Renal cortical epithelial cell (primary cell): Measurements from ENCODE around the gene CCNK. TPM values are rescaled to one million over a fixed set of nuclear protein-coding genes. Genes with fewer than 3 reads are reported as not detected.

Experiments
- DNase-seq: peaks from one replicate; pipeline ENCODE4 v3.0.0-alpha.2; 2011; ENCODE audit warnings: low read depth
- total RNA-seq: library from RNA; depleted of rRNA; stranded (reverse); fragments of >200 nt; gene quantifications from 2 replicates; pipeline ENCODE4 v1.2.3, GENCODE V29; 2014

Gene CCNK
- total RNA-seq, result 25.2 and 49.1 TPM in 2 replicates

- peak; percentile 98 for DNase-seq
These were observed at the start of gene CCNK for GRCh38 chr14:99480917-99481744. Gene CCNK (plus strand): TSS chr14:99481409. CDS start chr14:99492678, 11,269 bp downstream.

GRCh38 chr14:99431986-99432385 is 49.2 kb upstream of the CCNK start:
- peak; percentile 66 for DNase-seq

DNA sequence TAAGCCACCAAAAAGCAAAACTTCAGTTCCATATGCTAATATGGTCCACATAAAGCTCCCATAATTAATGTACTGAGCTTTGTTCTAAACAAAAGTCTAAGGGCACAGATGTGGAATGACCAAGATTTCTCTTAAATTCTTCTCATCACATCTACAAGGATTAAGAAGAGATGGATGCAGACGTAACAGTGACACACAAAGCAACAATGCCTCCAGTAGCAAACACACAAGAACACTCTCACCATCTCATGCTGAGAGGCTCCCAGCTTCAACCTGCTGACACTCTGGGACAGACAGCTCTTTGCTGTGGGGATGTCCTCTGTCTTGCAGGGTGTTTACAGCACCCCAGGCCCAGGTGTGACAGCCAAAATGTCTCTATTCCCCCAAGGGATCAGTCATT is 48.7 kb upstream of the CCNK start:
- DNase-seq, result no peak

DNA sequence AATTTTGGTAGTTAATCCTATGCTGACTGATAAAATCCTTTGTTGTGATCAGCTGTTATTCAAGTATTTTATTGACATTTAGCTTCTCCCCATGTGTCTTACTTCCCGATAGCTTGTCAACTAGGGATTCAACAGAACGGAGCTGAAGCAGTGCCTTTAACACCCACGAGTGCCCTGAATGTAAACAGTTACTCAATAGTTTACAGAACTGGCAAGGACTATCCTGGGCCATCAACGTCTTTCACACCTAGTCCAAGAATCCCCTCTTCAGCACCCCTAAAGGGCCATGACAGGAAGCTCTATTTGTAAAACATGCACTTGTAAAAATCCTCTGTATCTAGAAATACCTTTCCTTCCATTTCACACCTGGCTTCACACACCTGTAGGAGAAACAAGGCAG is 45.9 kb upstream of the CCNK start:
- no peak for DNase-seq

DNA sequence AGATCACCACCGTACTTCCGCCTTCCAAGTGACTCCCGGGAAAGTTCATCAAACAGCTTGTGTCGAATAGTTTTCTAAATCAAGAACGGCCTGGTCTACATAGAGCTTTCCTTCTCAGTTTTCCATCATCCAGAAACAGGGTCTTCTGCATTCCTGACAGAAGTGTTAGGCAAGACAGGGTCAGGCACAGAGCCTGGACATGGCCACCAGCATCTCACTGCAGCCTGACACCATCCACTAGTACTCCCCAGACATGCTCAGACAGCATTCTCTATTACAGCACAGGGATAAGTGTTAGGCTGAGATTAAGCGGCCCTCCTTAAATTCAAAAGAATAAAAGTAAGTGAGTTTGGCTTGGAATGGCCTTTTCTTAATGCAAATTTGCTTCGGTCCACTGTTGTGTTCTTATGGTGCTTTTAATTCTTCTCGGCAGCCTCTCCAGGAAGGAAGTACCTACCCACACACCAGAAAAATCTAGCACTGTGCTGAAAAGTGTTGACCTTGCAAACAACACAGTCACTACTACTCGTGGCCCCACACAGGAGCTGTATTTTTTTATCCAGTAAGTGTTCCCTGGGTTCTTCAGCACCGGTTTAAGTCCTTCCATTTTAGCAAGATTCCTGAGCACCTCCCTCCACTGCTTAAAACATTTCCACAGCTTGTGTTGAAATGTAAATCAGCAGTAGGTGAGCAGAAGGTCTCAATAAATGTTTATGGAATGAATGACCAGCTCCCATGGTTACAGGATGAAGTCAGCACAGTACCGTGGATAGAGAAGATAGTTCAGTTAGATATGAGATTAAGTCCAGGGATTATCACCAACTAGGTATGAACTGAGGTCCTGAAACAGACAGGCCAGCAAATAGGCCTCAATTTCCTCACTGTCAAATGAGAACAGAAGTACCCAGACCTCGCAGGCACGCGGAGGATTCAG is 44.7 kb upstream of the CCNK start:
- peak; percentile 46 for DNase-seq

GRCh38 chr14:99437706-99438105 is 43.5 kb upstream of the CCNK start:
- DNase-seq, result no peak

DNA sequence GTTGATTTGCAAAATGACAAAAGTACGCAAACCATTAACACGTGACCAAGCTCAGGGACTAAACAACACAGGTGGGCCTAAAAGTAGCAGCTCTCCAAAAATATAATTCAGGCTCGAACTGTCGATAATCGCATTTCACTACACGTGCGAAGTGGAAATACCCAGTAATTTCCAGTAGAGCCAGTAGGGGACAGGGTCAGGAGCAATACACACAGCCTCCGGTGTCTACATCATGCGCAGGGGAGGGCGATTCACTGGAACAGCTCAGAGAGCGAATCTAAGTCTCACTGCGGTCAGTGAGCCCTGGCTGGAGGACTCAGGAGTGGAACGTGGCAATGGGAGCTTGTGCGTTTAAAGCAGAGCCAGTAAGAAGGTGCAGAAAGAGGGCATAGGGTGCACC is 40.9 kb upstream of the CCNK start:
- DNase-seq, result no peak

DNA sequence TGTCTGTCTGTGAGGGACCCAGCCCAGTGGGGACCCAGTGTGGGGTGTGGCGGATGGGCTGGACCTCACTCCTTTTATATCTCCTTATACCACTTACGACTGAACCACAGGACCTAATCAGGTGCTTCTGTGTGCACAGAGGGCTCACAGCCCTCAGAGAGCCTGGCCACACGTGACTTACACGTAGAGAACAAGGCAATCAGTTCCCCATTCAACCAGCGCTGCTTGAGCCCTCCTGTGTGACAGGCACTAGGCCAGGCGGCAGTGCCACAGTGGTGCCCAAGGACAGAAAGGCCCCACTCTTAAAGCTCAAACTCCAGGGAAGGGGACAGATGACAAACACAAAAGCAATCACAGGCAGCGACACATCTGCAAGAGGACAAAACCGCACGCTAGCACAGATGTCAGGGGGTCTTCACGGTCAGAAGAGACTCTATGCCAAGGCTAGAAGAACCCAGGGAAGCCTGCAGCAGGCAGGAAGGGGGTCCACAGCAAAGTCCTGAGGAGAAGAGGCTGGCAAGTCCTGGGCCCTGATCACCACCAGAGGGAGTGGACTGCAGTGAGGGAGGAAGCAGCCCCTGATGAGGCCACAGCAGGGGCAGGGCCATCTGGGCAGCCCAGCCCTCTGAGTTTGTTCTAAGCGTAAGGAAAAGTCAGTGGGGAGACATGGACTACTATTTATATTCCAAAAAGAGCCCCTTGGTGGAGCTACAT is 39.9 kb upstream of the CCNK start:
- no peak for DNase-seq

- DNase-seq, result no peak
These were observed 39.3 kb upstream of the CCNK start for GRCh38 chr14:99441918-99442317.

- no peak for DNase-seq
These were observed 35.3 kb upstream of the CCNK start for GRCh38 chr14:99445931-99446330.

DNA sequence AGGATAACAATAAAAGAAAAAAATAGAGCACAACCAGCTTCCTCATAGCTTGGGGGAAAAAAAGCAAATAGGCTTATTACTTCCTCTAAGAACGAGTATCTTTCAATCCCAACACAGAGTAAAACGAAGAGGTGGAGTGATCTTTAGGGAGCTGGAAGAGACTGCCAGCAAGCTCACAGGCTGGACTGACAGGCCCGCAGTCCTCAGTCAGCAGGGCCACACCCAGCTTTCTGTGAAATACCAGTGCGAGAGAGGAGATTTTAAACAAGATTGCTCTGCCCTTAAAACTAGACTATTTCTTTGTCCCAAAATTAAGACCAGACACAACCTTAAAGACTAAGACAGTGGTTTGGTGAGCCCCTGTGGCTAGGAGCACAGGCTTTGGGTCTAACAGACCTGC is 33.5 kb upstream of the CCNK start:
- DNase-seq, result no peak

DNA sequence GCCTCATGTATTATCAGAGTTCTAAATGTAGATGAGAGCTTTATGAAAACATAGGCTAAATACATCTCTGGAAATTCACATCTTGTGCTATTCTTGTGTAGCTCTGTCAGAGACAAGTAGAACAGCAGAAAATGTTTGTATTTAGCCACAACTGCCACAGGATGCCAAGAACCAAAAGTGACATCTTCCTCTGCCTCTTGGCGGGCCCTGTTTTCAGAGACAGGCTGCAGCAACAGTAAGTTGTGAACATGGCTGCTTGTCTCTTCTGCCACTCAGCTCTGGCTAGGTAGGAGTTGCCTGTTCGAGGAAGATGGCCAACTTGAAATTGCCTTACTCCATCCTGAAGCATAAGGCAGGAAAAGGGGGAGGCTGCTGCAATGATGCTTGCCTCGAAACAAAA is 30.9 kb upstream of the CCNK start:
- no peak for DNase-seq

GRCh38 chr14:99451234-99451633 is 30.0 kb upstream of the CCNK start:
- DNase-seq, result no peak

DNA sequence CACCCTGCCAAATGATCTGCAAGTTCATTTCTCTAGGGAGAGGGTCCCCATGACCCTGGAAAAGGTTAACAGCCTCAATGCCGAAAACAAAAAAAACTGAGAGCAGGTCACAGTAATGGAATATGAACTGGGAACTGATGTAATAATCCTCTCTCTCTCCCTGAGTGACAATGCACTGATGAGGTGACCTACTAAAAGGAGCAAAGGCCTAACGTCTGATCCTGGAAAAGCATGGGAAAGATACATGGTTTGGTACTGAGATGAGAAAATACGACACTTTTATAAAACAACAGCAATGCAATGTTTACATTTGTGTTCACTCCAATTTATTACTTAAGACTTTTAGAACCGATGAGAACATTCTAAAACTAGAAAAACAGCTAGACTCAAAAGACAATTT is 28.2 kb upstream of the CCNK start:
- no peak for DNase-seq

DNA sequence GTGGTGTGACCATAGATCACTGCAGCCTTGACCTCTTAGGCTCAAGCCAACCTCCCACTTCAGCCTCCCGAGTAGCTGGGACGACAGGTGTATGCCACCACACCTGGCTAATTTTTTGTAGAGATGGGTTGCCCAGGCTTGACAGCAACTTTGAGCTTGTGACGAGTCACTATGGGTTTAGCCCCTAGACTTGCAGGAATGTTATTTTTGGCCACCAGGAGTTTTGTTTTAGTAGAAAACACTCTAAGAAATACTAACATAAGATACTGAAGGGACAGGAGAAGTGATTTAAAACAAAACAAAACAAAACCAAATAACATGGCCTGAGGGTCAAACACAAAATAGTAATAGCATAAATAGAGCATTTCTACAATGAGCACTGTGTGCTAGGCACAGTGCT is 27.0 kb upstream of the CCNK start:
- no peak for DNase-seq

- DNase-seq, result no peak
These were observed 21.6 kb upstream of the CCNK start for GRCh38 chr14:99459481-99460100.

GRCh38 chr14:99460793-99461192 is 20.4 kb upstream of the CCNK start:
- no peak for DNase-seq

DNA sequence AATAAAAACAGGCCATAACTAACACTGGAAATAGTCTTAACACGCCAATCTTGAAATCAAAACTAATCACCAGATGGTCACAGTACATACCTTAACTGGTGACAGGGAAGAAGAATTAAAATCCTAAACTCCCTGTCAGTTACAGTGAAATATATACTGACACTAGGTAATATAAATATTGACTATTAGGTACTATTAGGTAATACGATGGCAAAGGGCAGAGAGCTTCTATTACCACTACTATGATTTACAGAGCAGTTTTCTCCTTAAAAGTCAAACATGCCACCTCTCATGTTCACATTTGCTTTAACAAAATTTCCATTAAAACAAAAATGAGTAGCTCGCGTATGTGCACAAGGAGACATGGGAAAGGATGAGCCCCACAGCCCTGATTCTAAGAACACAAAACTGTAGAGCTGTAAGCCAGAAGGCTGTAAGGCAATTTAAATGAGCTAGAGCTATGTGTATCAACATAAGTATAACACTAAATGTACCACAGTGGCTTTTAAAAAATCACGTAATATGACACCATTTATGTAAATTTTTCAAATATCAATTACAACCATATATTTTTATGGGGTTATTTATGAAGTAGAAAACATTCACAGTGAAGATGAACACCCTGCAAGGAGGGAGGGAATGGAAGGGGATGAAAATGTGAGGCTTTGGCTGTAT is 19.7 kb upstream of the CCNK start:
- no peak for DNase-seq

DNA sequence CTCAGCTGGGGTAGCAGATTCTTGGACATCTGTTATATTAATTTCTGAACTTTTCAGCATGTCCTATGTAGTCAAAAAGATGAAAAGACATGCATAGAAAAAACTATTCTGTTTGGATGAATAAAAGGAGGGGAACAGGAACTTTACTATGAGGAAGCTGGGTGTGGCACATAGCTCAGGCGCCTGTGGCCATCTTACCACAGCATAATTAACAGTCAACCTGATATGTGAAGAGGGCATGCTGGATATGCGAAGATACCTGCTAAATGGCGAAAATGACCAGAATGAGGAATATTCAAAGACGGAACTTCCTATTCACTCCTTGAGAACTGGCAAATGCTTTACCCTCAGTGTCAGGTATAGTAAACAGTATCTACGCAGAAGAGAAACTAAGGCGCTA is 19.0 kb upstream of the CCNK start:
- DNase-seq, result no peak

DNA sequence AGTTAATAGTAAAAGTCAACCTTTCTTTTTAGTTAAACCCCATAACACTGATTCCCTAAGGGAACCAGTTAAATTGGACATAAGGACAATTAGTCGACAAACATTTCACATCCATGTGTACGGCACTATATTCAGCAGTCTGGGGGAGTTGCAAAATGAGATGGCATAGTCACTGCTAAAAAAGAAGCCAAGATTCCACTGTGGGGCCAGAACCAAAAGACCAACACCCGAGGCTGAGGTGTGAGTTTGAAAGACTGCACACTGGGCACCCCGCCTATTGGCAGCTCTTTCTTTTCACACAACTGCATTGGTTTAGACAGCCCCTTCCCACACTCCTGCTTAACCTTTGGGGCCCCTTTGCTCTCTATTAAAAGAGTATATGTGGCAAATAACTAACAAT is 17.2 kb upstream of the CCNK start:
- no peak for DNase-seq

DNA sequence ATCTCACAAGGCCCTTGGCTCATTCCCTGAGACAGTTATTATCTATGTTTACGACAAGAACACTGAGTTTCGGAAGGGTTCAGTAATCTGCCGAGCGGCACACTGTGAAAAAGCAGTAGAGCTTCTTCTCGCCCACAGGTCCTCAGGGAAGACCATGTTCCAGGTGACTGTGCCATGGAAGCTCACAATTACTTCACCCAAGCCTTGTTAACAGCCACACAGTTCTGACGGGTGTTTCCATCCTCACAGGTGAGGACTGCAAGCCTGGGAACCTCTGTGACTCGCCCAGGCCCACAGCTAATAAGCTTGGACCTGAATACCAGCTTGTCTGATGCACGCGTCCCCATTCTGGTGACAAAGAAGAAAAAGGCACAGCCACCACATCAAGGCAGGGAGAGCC is 15.9 kb upstream of the CCNK start:
- no peak for DNase-seq
